HG02610 (cell line): ENCODE measurements around the gene ADAMTSL3.
"Not testable (repeated sequence)": the region's sequence is repeated elsewhere in the genome, so short reads cannot be mapped to it uniquely, and the experiment has no call there.

Source experiments
- ATAC-seq: cut with Tn5 transposase; IDR thresholded peaks from one replicate; pipeline ENCODE4 v1.9.1; 2021; ENCODE audit warnings: mild to moderate bottlenecking, moderate library complexity; ENCODE audit not compliant: unreplicated experiment

ADAMTSL3 gene

DNA sequence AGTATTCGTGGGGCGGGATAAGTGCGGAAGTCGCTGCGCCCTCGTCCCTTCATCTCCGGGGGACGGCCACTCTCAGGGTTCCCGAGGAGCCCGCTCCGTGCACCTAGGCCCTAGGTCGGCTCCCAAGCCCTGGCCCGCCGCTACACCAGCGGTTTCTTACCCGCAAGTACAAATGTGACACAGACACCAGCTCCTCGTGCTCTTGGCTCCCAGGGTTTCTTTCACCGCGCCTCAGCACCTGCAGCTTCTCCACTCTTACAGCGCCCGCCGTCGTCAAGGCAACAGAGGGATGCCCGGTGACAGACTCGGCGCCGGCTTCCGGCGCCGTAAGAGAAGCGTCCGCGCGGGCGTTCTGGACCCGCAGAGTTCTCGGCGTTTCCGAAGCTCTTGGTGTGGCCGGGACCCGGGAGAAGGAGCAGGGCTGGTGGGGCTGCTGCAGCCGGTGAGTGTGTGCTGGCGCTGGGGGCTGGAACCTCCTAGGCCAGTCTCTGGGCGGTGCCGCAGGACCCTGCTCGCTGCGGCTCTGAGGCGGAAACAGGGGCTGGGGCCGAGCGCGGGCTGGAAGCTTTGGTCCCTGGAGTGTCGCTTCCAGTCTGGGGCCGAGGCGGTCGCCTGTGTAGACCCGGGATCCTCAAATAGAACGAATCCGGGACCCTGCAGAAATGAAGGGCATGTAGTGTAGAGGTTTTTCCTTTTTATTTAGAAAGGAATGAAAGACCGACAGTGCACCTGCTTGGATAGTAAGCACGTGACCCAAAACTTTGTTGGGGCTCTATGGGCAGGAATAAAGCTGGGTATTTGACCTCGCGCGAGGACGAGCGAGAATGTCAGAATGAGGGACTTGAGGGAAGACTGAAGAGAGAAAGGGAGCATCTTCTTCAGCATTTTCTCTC, 426.2 kb downstream of the ADAMTSL3 start:
- peak; percentile 84 for ATAC-seq

DNA sequence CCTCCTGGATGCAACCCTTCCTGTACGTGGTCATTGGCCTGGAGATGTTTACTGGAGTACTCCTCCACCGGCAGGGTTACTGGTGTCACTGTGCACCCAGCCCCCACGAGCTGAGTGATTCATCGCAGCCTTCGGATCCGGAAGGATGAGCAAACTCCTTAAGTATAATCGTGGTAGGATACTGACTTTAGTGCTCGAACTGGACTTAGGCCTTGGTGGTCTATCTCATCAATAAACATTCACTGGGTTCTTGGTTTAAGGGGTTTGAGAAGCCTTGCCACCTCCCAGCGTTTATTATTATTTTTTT, 426.8 kb downstream of the ADAMTSL3 start:
- not testable (repeated sequence) for ATAC-seq

DNA sequence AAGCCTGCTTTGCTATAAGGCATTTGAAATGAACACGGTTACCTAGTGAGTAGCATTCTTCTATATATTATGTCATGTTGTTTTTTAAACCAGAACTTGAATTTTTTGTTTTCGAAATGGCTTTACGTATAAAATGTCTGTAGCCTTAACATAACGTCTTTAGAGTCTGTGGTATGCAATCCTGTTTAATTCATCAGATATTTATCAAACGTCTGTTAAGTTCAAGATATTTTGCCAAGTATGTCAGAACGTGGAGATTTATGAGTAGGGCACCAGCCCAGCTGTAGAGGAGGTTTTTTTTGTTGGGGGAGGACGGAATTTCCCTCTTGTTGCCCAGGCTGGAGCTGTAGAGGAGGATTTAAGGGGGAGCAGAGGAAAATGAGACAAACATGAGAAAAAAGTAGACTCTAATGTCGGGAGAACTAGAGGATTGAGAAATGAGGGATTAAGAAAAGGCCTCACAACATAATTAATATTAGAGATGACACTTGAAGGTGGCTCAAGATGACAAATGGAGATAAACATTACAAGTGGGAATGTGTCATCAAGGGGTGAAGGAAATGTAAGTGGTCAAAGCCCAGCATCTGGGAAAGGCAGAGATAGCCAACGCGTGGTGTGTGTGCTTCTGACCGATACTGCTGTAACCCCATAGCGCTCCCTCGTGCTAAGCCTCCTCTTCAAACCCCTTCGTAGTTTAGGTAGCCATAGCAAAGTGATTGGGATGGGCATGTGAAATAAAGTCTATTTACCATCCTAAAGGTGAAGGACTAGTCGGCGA, 427.7 kb downstream of the ADAMTSL3 start:
- ATAC-seq = no peak

DNA sequence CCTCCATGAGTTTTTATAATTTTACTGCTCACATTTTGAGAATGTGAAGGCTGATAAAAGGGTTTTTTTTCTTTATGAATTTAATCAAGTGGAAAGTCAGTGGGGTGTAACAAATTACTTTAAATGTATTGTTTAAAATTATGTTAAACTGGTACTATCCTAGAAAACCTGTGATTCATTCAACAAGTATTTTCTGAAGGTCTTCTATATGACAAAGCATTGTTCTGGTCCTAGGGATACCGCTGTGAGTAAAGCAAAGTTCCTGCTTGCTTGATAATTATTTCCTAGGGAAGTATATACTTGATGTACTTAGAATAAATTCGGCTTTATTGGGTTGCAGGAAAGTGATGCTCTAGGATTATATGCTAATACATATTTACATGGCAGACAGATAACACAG, 428.8 kb downstream of the ADAMTSL3 start:
- no peak for ATAC-seq

- not testable (repeated sequence) for ATAC-seq
These were observed 432.1 kb downstream of the ADAMTSL3 start for GRCh38 chr15:84086071-84086470.
